Uterus (tissue), 4 donors: Measurements from ENCODE around the gene BIRC3. TPM values are rescaled to one million over a fixed set of nuclear protein-coding genes. Genes with fewer than 3 reads are reported as not detected.
"Not testable (repeated sequence)": the region's sequence is repeated elsewhere in the genome, so short reads cannot be mapped to it uniquely, and the experiment has no call there.

ENCODE experiments used
- DNase-seq, 2 donors: peaks; one replicate each; pipeline ENCODE4 v3.0.0-alpha.2; 2019 to 2020
- H3K27ac ChIP-seq, 2 donors: fragments of 200-600 bp; sonication (generic); 1 replicate in 1 of 2; 2 replicates in 1 of 2; pipeline ENCODE4 v1.5.1; 2016 to 2018
- H3K27me3 ChIP-seq, 2 donors: fragments of 200-600 bp; sonication (generic); one replicate each; pipeline ENCODE4 v1.5.1; 2018 to 2019; ENCODE audit warnings: control low read depth in 1 of 2
- H3K36me3 ChIP-seq, 2 donors: fragments of 200-600 bp; sonication (generic); one replicate each; pipeline ENCODE4 v1.5.1; 2019; ENCODE audit warnings: control low read depth in 1 of 2
- H3K4me1 ChIP-seq, 2 donors: fragments of 200-600 bp; sonication (generic); one replicate each; pipeline ENCODE4 v1.5.1; 2018 to 2019; ENCODE audit warnings: control low read depth in 1 of 2
- H3K4me3 ChIP-seq, 2 donors: fragments of 200-600 bp; sonication (generic); 1 replicate in 1 of 2; 2 replicates in 1 of 2; pipeline ENCODE4 v1.5.1; 2018 to 2019; ENCODE audit warnings: mild to moderate bottlenecking in 1 of 2
- H3K9me3 ChIP-seq, 2 donors: fragments of 200-600 bp; sonication (generic); one replicate each; pipeline ENCODE4 v1.5.1; 2019; ENCODE audit warnings: control low read depth in 1 of 2
- CTCF ChIP-seq, 4 experiments: fragments of 200-600 bp in 2 of 4; fragments of 450-650 bp in 2 of 4; sonication (generic) in 2 of 4; IDR thresholded peaks; one replicate each; pipeline ENCODE4 v1.5.1; 2016 to 2019; ENCODE audit warnings: antibody characterized with exemption in 4 of 4, mild to moderate bottlenecking in 2 of 4, moderate library complexity in 1 of 4
- POLR2A ChIP-seq, 2 donors: fragments of 450-650 bp; IDR thresholded peaks; one replicate each; pipeline ENCODE4 v1.6.1; 2016; ENCODE audit warnings: antibody characterized with exemption in 2 of 2, mild to moderate bottlenecking in 1 of 2, moderate library complexity in 1 of 2
- intact Hi-C: fragments of 100-400 bp; cut with DNase I; formaldehyde crosslinking; loops from one replicate; pipeline ENCODE4 v1.15.1; 2023; ENCODE audit warnings: low total_unique reads
- total RNA-seq, 4 donors: library from RNA; depleted of rRNA in 3 of 4; stranded (reverse); fragments of >200 nt in 3 of 4; gene quantifications; one replicate each; pipeline versions ENCODE4 v1.1.0 to v1.2.4, GENCODE V29; 2014 to 2023
- donor health status: DM: yes; HTN: yes; CAD: no.

Gene BIRC3
- total RNA-seq, 4 donors from 2014 or later, result 1.5 to 102 (median 8.7) TPM

DNA sequence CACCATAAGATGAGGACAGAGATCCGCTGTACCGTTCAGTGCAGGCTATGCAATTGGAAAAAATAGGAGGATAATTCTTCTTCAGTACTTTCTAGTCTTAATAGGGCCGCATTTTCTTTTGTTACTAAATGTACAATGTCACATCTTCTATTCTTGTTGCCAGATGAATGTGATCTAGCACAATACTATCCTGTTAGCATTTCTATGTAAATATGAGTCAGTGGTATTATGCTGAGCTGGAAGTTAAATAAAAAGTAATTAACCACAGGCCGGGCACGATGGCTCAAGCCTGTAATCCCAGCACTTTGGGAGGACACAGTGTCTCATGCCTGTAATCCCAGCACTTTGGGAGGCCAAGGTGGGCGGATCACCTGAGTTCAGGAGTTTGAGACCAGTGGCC lies 24.4 kb upstream of the BIRC3 start:
- Histone ChIP-seq H3K4me1 (peaks cover 0 to 9% of the 10 kb centered on the region in 2 donors), H3K9me3 (no peaks in the 10 kb centered on the region), H3K27me3 (no peaks in the 10 kb centered on the region), H3K36me3 (no peaks in the 10 kb centered on the region), H3K4me3 (no peak overlapping the region), H3K27ac (no peak overlapping the region)
- intact Hi-C loops, result no loop called here
- DNase-seq, result no peak
- TF ChIP-seq CTCF (IDR thresholded peaks at IDR 0.05) (no peak), POLR2A (IDR thresholded peaks at IDR 0.05) (no peak)

DNA sequence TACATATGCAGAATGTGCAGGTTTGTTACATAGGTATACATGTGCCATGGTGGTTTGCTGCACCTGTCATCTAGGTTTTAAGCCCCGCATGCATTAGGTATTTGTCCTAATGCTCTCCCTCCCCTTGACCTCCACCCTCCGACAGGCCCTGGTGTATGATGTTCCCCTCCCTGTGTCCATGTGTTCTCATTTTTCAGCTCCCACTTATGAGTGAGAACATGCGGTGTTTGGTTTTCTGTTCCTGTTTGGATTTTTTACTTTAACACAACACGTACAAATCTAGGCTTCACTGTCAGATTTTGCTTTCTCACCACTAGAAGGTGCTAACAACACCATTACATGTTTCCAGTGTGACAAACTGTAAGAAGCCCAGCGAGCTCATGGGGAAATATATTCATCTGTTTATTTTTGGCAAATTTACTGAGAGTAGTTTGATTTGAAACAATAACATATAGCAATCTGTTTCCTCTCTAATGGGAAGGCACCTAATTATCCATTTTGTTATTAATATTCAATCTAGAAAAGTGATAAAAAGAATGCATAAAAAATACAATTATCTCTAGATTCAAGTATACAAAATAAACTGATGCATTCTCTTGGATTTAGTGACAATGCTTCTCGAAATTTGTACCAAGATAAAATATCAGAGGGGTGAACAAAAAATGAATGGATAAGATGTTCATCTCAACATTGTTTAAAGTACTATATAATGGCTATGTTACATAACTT lies 23.2 kb upstream of the BIRC3 start:
- no peak for DNase-seq
- peak; percentile 51 to 69 (median 68) for TF ChIP-seq CTCF (IDR thresholded peaks at IDR 0.05)
- TF ChIP-seq POLR2A (IDR thresholded peaks at IDR 0.05), result no peak
- Histone ChIP-seq H3K27ac (no peak overlapping the region), H3K27me3 (no peaks in the 10 kb centered on the region), H3K4me3 (no peak overlapping the region), H3K36me3 (no peaks in the 10 kb centered on the region), H3K9me3 (no peaks in the 10 kb centered on the region), H3K4me1 (peaks cover 0 to 3% of the 10 kb centered on the region in 2 donors)
- intact Hi-C loops, result no loop called here

DNA sequence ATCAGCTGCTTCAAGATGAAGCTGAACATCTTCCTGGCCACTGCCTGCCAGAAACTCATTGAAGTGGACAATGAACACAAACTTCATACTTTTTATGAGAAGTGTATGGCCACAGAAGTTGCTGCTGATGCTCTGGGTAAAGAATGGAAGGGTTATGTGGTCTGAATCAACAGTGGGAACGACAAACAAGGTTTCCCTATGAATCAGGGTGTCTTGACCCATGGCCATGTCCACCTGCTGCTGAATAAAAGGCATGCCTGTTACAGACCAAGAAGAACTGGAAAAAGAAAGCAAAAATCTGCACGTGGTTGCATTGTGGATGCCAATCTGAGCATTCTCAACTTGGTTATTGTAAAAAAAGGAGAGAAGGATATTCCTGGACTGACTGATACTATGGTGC lies 22.2 kb upstream of the BIRC3 start:
- Histone ChIP-seq H3K9me3 (no peaks in the 10 kb centered on the region), H3K4me1 (no peaks in the 10 kb centered on the region), H3K4me3 (no peak overlapping the region), H3K27me3 (no peaks in the 10 kb centered on the region), H3K36me3 (no peaks in the 10 kb centered on the region), H3K27ac (no peak overlapping the region)
- intact Hi-C loops, result no loop called here
- DNase-seq, result no peak
- TF ChIP-seq POLR2A (IDR thresholded peaks at IDR 0.05) (no peak), CTCF (IDR thresholded peaks at IDR 0.05) (no peak)

DNA sequence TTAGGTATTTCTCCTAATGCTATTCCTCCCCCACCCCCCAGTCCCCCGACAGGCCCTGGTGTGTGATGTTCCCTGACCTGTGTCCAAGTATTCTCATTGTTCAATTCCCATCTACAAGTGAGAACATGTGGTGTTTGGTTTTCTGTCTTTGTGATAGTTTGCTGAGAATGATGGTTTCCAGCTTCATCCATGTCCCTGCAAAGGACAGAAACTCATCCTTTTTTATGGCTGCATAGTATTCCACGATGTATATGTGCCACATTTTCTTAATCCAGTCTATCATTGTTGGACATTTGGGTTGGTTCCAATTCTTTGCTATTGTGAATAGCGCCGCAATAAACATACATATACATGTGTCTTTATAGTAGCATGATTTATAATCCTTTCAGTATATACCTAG lies 20.5 kb upstream of the BIRC3 start:
- intact Hi-C loops, H3K4me3 ChIP-seq: not testable (repeated sequence)

GRCh38 chr11:102300837-102301236 lies 16.4 kb upstream of the BIRC3 start:
- DNase-seq, H3K27ac ChIP-seq, intact Hi-C loops, H3K9me3 ChIP-seq, H3K27me3 ChIP-seq, H3K4me1 ChIP-seq, H3K4me3 ChIP-seq, H3K36me3 ChIP-seq: not testable (repeated sequence)

More for the DNA sequence above, 20.5 kb upstream of the BIRC3 start:
- not testable (repeated sequence) for H3K9me3 ChIP-seq, H3K4me1 ChIP-seq, H3K36me3 ChIP-seq, H3K27me3 ChIP-seq, H3K27ac ChIP-seq, DNase-seq

DNA sequence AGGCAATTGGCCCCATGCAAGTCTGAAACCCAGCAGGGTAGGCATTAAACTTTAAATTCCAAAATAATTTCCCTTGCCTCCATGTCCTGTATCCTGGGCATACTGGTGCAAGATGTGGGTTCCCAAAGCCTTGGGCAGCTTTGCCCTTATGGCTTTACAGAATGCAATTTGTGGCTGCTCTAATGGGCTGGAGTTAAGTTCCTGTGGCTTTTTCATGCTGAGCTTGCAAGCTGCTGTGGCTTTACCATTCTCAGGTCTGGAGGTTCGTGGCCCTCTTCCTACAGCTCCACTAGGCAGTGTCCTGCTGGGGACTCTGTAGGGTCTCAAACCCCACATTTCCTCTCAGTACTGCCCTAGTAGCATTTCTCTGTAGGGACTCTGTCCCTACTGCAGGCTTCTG lies 15.0 kb upstream of the BIRC3 start:
- Histone ChIP-seq H3K4me3 (no peak overlapping the region), H3K4me1 (peaks cover 0 to 3% of the 10 kb centered on the region in 2 donors), H3K27ac (no peak overlapping the region), H3K36me3 (no peaks in the 10 kb centered on the region), H3K9me3 (peaks cover 0 to 4% of the 10 kb centered on the region in 2 donors), H3K27me3 (no peaks in the 10 kb centered on the region)
- TF ChIP-seq POLR2A (IDR thresholded peaks at IDR 0.05), result no peak
- TF ChIP-seq CTCF (IDR thresholded peaks at IDR 0.05), result no peak
- intact Hi-C loops, result no loop called here
- no peak for DNase-seq
